Amniotic stem cell (primary cell): ENCODE data around the gene SPRING1.
"Not testable (repeated sequence)": the region's sequence is repeated elsewhere in the genome, so short reads cannot be mapped to it uniquely, and the experiment has no call there.

Experiments used
- DNase-seq: peaks from one replicate; lab custom pipeline; 2025; lab: John Stamatoyannopoulos, UW

Gene SPRING1

GRCh38 chr12:116737774-116738657 is at the start of gene SPRING1, which contains the start of gene RNFT2:
TSS of gene SPRING1 (minus strand) at chr12:116738069. CDS start at chr12:116737900, 169 bp downstream.
TSS of gene RNFT2 (plus strand) at chr12:116738315. CDS start at chr12:116740498, 2,183 bp downstream.
- peak; percentile 97 for DNase-seq

GRCh38 chr12:116784238-116784612 is 46.4 kb upstream of the SPRING1 start:
- DNase-seq: no peak

- DNase-seq: no peak
These were observed 45.8 kb upstream of the SPRING1 start for GRCh38 chr12:116783525-116784237.

- DNase-seq: no peak
These were observed 43.1 kb upstream of the SPRING1 start for GRCh38 chr12:116780942-116781341.

- DNase-seq: no peak
These were observed 41.7 kb upstream of the SPRING1 start for GRCh38 chr12:116779597-116779996.

GRCh38 chr12:116777245-116777644 is 39.4 kb upstream of the SPRING1 start:
- DNase-seq: no peak

GRCh38 chr12:116774020-116774419 is 36.2 kb upstream of the SPRING1 start:
- DNase-seq: no peak

GRCh38 chr12:116773276-116773731 is 35.4 kb upstream of the SPRING1 start:
- no peak for DNase-seq

- DNase-seq: no peak
These were observed 33.8 kb upstream of the SPRING1 start for GRCh38 chr12:116771651-116772050.

- no peak for DNase-seq
These were observed 28.9 kb upstream of the SPRING1 start for GRCh38 chr12:116766746-116767145.

GRCh38 chr12:116766285-116766684 is 28.4 kb upstream of the SPRING1 start:
- DNase-seq: no peak

GRCh38 chr12:116765271-116765670 is 27.4 kb upstream of the SPRING1 start:
- no peak for DNase-seq

- no peak for DNase-seq
These were observed 23.6 kb upstream of the SPRING1 start for GRCh38 chr12:116761499-116761898.

GRCh38 chr12:116760622-116761020 is 22.8 kb upstream of the SPRING1 start:
- DNase-seq: no peak

- DNase-seq: no peak
These were observed 22.1 kb upstream of the SPRING1 start for GRCh38 chr12:116759783-116760621.

- DNase-seq: not testable (repeated sequence)
These were observed 16.9 kb upstream of the SPRING1 start for GRCh38 chr12:116754783-116755182.

- not testable (repeated sequence) for DNase-seq
These were observed 16.2 kb upstream of the SPRING1 start for GRCh38 chr12:116754097-116754496.

- DNase-seq: no peak
These were observed 12.4 kb upstream of the SPRING1 start for GRCh38 chr12:116750298-116750697.

- no peak for DNase-seq
These were observed 12.0 kb upstream of the SPRING1 start for GRCh38 chr12:116749884-116750283.

- DNase-seq: no peak
These were observed 7.7 kb upstream of the SPRING1 start for GRCh38 chr12:116745554-116745953.

- no peak for DNase-seq
These were observed 6.9 kb upstream of the SPRING1 start for GRCh38 chr12:116744766-116745165.

- not testable (repeated sequence) for DNase-seq
These were observed 4.9 kb upstream of the SPRING1 start for GRCh38 chr12:116742787-116743186.
